Tibial artery (tissue), 4 donors: ENCODE data around the gene HMGN1.

Source experiments
- DNase-seq, 2 donors: peaks; one replicate each; pipeline ENCODE4 v3.0.0-alpha.2; 2019
- H3K27ac ChIP-seq, 2 donors: fragments of 200-600 bp; sonication (generic) in 1 of 2; 1 replicate in 1 of 2; 2 replicates in 1 of 2; pipeline ENCODE4 v1.5.1; 2018 to 2019; ENCODE audit warnings: mild to moderate bottlenecking in 1 of 2
- H3K27me3 ChIP-seq, 2 donors: fragments of 200-600 bp; sonication (generic) in 1 of 2; one replicate each; pipeline versions ENCODE4 v1.5.1 to v1.6.0; 2016 to 2019
- H3K36me3 ChIP-seq, 3 donors: fragments of 200-600 bp; sonication (generic) in 2 of 3; one replicate each; pipeline ENCODE4 v1.5.1; 2016 to 2019; ENCODE audit warnings: mild to moderate bottlenecking in 2 of 3
- H3K4me1 ChIP-seq, 4 donors: fragments of 200-600 bp; sonication (generic) in 2 of 4; 1 replicate in 3 of 4; 2 replicates in 1 of 4; pipeline ENCODE4 v1.5.1; 2016 to 2019
- H3K4me3 ChIP-seq, 2 donors: fragments of 200-600 bp; sonication (generic) in 1 of 2; 1 replicate in 1 of 2; 2 replicates in 1 of 2; pipeline ENCODE4 v1.5.1; 2018 to 2019; ENCODE audit warnings: mild to moderate bottlenecking in 2 of 2
- H3K9me3 ChIP-seq, 3 donors: fragments of 200-600 bp; sonication (generic) in 1 of 3; one replicate each; pipeline ENCODE4 v1.5.1; 2016 to 2019
- intact Hi-C: fragments of 100-400 bp; cut with DNase I; formaldehyde crosslinking; loops from one replicate; pipeline ENCODE4 v1.15.0; 2023; ENCODE audit warnings: low total_unique reads
- TF ChIP-seq, protein P1 (sequence below), 2 experiments: fragments of 200-600 bp in 1 of 2; fragments of 450-650 bp in 1 of 2; IDR thresholded peaks; one replicate each; pipeline ENCODE4 v1.5.1; 2017 to 2019; ENCODE audit warnings: antibody characterized with exemption in 2 of 2, mild to moderate bottlenecking in 1 of 2, moderate library complexity in 1 of 2

HMGN1 gene

DNA sequence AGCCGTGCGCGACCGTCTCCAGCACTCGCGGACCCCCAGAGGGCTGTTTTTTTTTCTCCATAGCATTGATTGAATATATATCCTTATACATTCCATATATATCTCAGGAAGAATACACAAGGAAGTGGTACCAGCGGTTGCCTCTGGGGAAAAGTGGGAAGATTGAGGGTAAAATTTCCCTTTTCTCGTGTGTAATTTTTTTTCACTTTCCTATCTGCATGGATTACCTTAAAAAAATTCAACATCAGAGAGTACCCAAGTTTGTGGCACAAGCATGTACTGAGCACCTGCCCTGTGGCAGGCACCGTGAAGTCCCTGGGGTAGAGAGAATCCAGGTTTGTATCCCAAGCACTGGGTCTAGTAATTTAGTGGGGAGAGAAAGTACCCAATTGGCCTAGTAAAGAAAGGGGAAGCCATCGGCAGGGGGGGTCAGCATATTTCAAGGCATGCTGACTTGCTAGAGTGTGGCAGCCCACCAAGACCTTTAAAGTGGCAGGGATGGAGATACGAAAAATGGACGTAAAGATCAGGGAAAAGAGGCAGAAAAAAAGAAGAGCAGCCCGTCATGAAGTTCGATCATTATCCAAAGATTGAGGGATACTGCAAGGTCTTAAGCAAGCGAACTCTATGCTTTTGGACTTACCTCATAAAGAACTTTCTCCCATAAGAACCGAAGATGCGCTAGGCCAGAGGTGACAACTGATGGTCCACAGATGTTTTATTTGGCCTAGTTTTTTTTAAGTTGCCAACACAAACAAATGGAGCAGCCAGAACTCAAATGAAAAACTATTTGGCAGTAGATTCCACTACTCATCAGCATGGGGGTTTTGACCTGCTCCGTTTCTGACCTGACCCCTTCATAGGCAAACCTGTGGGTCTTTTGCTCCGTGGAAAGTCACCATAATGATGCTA lies 1.5 kb upstream of the HMGN1 start:
- Histone ChIP-seq H3K27me3 (no peaks in the 10 kb centered on the region), H3K4me3 (peak overlapping the region; percentile 68 to 76), H3K4me1 (peaks cover 0 to 24% (median 9%) of the 10 kb centered on the region in 4 donors), H3K36me3 (no peaks in the 10 kb centered on the region), H3K9me3 (no peaks in the 10 kb centered on the region), H3K27ac (peak overlapping the region; percentile 82 to 85)
- no peak for DNase-seq
- intact Hi-C loops: loop anchor here (2.0 kb wide), 1 partner anchor 36 kb away; no protein-coding TSS in a partner anchor
- TF ChIP-seq, protein P1, sequence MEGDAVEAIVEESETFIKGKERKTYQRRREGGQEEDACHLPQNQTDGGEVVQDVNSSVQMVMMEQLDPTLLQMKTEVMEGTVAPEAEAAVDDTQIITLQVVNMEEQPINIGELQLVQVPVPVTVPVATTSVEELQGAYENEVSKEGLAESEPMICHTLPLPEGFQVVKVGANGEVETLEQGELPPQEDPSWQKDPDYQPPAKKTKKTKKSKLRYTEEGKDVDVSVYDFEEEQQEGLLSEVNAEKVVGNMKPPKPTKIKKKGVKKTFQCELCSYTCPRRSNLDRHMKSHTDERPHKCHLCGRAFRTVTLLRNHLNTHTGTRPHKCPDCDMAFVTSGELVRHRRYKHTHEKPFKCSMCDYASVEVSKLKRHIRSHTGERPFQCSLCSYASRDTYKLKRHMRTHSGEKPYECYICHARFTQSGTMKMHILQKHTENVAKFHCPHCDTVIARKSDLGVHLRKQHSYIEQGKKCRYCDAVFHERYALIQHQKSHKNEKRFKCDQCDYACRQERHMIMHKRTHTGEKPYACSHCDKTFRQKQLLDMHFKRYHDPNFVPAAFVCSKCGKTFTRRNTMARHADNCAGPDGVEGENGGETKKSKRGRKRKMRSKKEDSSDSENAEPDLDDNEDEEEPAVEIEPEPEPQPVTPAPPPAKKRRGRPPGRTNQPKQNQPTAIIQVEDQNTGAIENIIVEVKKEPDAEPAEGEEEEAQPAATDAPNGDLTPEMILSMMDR (IDR thresholded peaks at IDR 0.05): no peak

DNA sequence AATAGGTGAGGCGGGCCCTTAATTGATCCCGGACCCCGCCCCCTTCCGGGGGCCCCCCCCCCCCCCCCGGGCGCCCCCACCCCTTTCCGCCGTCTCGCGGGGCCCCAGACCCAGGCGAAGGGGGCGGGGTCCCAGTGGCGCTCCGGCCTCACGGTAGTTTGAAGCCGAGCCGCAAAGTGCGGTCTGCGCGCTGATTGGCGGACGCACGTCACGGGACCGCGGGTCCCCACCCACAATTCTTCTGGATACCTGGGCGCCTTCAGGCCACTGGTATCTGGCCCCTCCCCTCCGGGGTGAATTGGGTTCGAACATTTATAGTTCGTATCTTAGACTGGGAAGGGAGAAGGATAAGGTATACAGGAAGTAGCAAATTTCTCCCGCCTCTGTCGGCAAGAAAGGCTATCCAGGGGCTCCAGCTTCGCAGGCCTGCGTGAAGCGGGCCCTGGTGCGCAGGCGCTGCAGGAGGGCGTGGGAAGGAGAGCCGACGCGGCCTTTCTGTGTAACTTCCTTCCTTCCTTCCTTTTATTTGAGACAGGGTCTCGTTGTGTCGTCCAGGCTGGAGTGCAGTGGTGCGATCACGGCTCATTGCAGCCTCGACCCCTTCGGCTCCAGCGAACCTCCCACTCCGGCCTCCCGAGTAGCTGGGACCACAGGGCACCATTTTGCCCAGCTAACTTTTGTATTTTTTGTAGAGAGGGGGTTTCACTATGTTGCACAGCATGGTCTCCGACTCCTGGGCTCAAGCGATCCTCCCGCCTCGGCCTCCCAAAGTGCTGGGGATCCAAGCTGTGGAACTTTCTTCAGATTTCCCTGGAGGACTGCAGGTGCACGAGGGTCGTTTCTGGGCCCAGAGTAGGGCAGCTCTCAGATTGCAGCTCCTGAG lies 564 bp upstream of the HMGN1 start:
- Histone ChIP-seq H3K27ac (peak overlapping the region; percentile 82 to 85), H3K9me3 (no peaks in the 10 kb centered on the region), H3K27me3 (no peaks in the 10 kb centered on the region), H3K4me3 (peak overlapping the region; percentile 68 to 76), H3K36me3 (peaks cover 0 to 1% (median 0%) of the 10 kb centered on the region in 3 donors), H3K4me1 (peaks cover 0 to 24% (median 10%) of the 10 kb centered on the region in 4 donors)
- DNase-seq: peak; percentile 91 to 95
- intact Hi-C loops: loop anchor here (2.0 kb wide), 2 partner anchors 37 kb away; partner anchors contain the start of gene BRWD1
- TF ChIP-seq, protein P1 (IDR thresholded peaks at IDR 0.05): no peak

DNA sequence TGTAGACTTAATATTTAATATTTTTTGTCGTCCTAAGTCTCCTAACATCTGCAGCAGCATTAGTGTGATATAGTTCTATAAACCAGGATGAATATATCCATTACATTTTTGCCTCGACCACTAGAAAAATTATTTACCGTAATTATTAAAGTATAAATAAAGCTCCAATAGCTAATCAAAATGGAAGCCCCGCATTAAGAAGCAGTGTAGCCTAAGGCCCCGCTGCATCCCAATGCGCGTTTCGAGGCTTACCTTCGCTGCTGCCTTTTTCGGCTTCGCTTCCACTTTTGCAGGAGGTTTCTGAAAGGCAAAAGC lies 891 bp downstream of the HMGN1 start:
- peaks cover 9 to 12% (median 10%) of the 10 kb centered on the region in 3 donors for H3K36me3 ChIP-seq
- TF ChIP-seq, protein P1 (IDR thresholded peaks at IDR 0.05): no peak
- no peak for DNase-seq
- no peaks in the 10 kb centered on the region for H3K9me3 ChIP-seq
- intact Hi-C loops: loop anchor here (2.0 kb wide), 1 partner anchor 35 kb away; the partner anchor contains the start of gene BRWD1
- peaks cover 0 to 24% (median 10%) of the 10 kb centered on the region in 4 donors for H3K4me1 ChIP-seq
- H3K27ac ChIP-seq: peak overlapping the region; percentile 82 to 85
- H3K27me3 ChIP-seq: no peaks in the 10 kb centered on the region
- peak overlapping the region; percentile 68 to 76 for H3K4me3 ChIP-seq

DNA sequence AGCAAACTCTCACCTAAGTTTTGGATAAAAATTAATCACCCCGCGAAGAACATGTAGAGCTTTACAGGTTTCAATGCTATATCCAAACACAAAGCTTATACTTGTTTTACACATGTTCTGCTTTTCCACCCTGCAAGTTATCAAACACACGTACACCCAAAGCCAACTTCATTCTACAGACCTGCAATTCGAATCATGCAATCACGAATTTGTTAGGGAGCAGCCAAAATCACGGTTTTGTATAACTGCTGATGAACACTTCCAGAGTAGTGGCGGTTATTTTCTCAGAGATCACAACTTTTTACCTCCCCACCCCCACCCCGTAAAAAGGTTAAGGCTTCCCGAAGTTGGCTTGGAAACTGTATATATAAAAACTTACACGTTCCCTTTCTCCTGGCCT lies 1.4 kb downstream of the HMGN1 start:
- H3K36me3 ChIP-seq: peaks cover 9 to 13% (median 12%) of the 10 kb centered on the region in 3 donors
- peak overlapping the region; percentile 68 to 76 for H3K4me3 ChIP-seq
- no peaks in the 10 kb centered on the region for H3K9me3 ChIP-seq
- peak overlapping the region in 1 of 2 donors; percentile 85 for H3K27ac ChIP-seq
- no peaks in the 10 kb centered on the region for H3K27me3 ChIP-seq
- TF ChIP-seq, protein P1 (IDR thresholded peaks at IDR 0.05): no peak
- peaks cover 0 to 24% (median 10%) of the 10 kb centered on the region in 4 donors for H3K4me1 ChIP-seq
- no peak for DNase-seq
- intact Hi-C loops: no loop called here

DNA sequence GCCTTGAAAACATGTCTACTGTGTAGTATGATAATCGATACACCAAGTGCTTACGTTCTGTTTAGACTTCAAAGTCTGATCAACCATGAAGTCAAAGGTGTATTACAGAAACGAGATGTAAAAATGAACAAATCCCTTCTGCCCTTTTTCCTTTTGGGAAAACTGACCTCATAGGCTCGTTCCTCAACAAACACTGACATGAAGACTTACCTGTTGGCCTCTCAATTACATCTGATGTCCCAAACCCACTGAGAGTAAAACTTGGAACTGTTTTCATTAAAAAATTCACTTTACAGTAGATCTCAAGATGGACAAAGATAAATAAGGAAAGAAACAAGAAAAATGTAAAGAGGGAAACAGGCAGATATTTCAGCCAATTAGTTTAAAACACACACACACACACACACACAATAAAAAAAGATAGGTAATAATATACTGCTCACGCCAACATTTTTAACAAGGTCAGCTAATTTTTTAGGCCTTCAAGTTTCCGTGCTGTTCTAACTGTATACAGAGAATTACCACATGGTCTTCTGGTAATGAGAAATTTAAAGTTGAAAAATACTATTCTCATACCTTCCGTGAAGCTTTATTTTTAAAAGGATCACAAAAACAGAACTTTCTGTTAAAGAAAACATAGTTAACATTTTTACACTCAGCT lies 2.1 kb downstream of the HMGN1 start:
- intact Hi-C loops: no loop called here
- Histone ChIP-seq H3K27ac (no peak overlapping the region), H3K4me3 (no peak overlapping the region)

More for the DNA sequence above, 2.1 kb downstream of the HMGN1 start:
- Histone ChIP-seq H3K36me3 (peaks cover 12 to 19% (median 16%) of the 10 kb centered on the region in 3 donors), H3K27me3 (no peaks in the 10 kb centered on the region), H3K4me1 (peaks cover 0 to 24% (median 10%) of the 10 kb centered on the region in 4 donors), H3K9me3 (no peaks in the 10 kb centered on the region)
- TF ChIP-seq, protein P1 (IDR thresholded peaks at IDR 0.05): no peak
- DNase-seq: no peak
